ENCODE data around the gene PSME3IP1.

Gene PSME3IP1

GRCh38 chr16:57137043-57137442, 48.8 kb downstream of the PSME3IP1 start:
- no peak for TF ChIP-seq CTCF (IDR thresholded peaks at IDR 0.05; ENCODE audit: low read depth, low read length, missing control alignments)
- no peak overlapping the region for H3K4me3 ChIP-seq (ENCODE audit: low read depth, low read length)
- in situ Hi-C loops (cut with HindIII; ENCODE audit: low sequenced_read_pairs): no loop called here
- no peak for DNase-seq (ENCODE audit: low read depth)

GRCh38 chr16:57134982-57135381, 50.9 kb downstream of the PSME3IP1 start:
- no peak overlapping the region for H3K4me3 ChIP-seq (ENCODE audit: low read depth, low read length)
- no peak for DNase-seq (ENCODE audit: low read depth)
- TF ChIP-seq CTCF (IDR thresholded peaks at IDR 0.05; ENCODE audit: low read depth, low read length, missing control alignments): no peak
- in situ Hi-C loops (cut with HindIII; ENCODE audit: low sequenced_read_pairs): no loop called here

- TF ChIP-seq CTCF (IDR thresholded peaks at IDR 0.05; ENCODE audit: low read depth, low read length, missing control alignments): no peak
- in situ Hi-C loops (cut with HindIII; ENCODE audit: low sequenced_read_pairs): no loop called here
- H3K4me3 ChIP-seq (ENCODE audit: low read depth, low read length): no peak overlapping the region
- DNase-seq (ENCODE audit: low read depth): no peak
Measured at GRCh38 chr16:57133886-57134285, 52.0 kb downstream of the PSME3IP1 start.

- in situ Hi-C loops (cut with HindIII; ENCODE audit: low sequenced_read_pairs): no loop called here
- DNase-seq (ENCODE audit: low read depth): no peak
- no peak for TF ChIP-seq CTCF (IDR thresholded peaks at IDR 0.05; ENCODE audit: low read depth, low read length, missing control alignments)
- H3K4me3 ChIP-seq (ENCODE audit: low read depth, low read length): no peak overlapping the region
Measured at GRCh38 chr16:57133031-57133430, 52.8 kb downstream of the PSME3IP1 start.

GRCh38 chr16:57132470-57132869, 53.4 kb downstream of the PSME3IP1 start:
- in situ Hi-C loops (cut with HindIII; ENCODE audit: low sequenced_read_pairs): no loop called here
- TF ChIP-seq CTCF (IDR thresholded peaks at IDR 0.05; ENCODE audit: low read depth, low read length, missing control alignments): no peak
- no peak overlapping the region for H3K4me3 ChIP-seq (ENCODE audit: low read depth, low read length)
- no peak for DNase-seq (ENCODE audit: low read depth)

GRCh38 chr16:57131351-57131970, 54.4 kb downstream of the PSME3IP1 start:
- no peak for TF ChIP-seq CTCF (IDR thresholded peaks at IDR 0.05; ENCODE audit: low read depth, low read length, missing control alignments)
- H3K4me3 ChIP-seq (ENCODE audit: low read depth, low read length): no peak overlapping the region
- DNase-seq (ENCODE audit: low read depth): no peak
- in situ Hi-C loops (cut with HindIII; ENCODE audit: low sequenced_read_pairs): no loop called here

Data from astrocyte of the cerebellum (primary cell).